ENCODE results near the gene RRP15.
"Not testable (repeated sequence)": the region's sequence is repeated elsewhere in the genome, so short reads cannot be mapped to it uniquely, and the experiment has no call there.

Gene RRP15

DNA sequence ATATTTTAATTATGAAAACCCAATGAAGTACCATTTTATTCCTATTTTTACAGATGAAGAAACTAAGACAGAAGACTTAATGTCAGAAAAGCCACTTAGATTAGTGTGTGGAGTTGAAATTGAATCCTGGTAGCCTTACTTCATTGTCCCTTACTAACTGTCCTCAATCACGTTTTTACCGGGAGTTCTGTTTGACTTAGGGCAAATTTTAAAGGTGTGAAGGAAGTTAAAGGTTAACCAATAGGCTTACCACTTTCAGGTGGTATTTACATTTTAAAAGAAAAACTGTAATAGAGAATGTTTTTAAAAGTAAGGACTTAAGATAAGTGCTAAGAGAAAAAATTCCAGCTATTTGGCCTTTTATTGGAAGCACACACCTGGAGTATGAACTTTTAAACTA is 12.4 kb downstream of the RRP15 start:
- DNase-seq (ENCODE audit: low read depth), result no peak

DNA sequence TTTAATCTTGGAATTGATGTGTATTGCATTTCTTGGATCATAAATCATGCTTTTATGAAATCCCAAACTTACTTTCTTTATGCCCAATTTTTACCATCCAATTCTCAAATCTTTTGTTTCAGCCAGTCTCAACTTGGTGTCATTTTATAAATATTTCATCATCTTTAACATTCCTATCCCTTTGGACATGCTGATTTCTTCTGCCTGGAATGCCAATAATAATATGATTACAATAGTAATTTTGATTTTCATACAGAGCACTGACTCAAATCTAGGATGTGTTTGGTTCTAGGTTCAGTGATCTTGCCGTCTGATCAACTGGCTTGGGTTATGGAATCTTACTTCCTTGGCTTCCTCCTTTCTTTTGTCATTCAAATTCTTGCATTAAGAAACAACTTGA is 12.8 kb downstream of the RRP15 start:
- no peak for DNase-seq (ENCODE audit: low read depth)

DNA sequence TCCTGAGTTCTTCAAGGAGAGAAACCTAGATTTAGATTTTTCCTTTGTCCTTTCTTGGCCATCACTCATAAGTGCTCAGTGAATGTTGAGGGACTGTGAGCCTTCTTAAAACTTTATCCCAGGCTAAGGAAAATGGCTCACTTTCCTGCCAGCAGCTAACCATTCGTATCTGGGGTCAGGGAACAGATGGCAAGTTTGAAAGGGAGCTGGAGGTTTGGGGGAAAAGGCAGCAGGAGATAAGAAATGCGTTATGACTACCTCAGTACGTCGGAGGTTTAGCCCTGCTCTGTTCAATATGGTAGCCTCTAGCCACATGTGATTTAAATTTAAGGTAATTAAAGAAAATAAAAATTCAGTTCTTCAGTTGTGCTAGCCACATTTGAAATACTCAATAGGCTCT is 13.3 kb downstream of the RRP15 start:
- DNase-seq (ENCODE audit: low read depth), result no peak

DNA sequence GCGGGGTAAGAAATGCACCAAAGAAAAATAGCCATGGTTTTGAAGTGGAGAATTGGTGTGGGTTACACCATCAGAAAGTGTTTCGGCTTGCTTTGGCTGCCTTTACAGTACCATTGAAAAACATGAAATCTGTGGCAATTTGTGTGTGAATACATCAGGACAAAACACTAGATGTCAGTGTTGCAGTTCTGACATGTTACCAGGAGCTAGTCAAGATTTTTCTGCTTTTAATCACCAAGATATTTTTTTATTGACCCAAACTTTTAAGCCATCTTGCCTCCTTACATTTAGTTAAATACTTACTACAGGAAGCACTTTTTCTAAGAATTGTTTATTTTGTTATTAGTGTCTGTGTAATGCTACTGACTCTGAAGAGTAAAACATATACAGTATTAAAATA is 14.3 kb downstream of the RRP15 start:
- DNase-seq (ENCODE audit: low read depth), result no peak

DNA sequence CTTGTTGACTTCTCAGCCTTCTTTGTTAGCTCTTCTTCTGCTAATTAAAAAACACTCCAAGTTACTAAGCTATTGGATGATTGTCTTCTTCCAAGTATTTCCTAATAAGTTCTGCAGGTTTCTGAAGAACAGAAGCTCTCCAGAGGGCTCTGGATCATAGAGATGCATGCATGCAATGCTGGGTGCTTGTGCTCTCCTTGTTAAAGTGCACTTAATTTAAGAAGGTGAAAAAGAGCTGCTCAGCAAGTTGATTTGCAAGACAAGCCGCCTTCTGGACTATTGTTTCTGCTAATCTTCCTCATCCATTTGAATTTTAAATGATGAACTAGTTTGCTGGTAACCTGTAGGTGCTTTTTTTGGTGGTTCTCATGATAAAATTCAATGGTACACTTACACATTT is 16.1 kb downstream of the RRP15 start:
- no peak for DNase-seq (ENCODE audit: low read depth)

DNA sequence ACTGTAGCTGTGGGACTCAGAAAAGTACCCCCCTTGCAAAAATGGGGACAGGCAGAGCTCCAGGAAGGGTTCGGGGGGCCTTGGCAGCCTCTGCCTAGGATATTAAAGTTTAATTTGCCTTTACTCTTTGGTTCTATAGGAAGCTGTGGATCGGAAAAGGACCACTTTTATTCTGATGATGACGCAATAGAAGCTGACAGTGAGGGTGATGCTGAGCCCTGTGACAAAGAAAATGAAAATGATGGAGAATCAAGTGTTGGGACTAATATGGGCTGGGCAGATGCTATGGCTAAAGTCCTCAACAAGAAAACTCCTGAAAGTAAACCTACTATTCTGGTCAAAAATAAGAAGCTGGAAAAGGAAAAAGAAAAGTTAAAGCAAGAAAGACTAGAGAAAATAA is 17.1 kb downstream of the RRP15 start:
- no peak for DNase-seq (ENCODE audit: low read depth)

DNA sequence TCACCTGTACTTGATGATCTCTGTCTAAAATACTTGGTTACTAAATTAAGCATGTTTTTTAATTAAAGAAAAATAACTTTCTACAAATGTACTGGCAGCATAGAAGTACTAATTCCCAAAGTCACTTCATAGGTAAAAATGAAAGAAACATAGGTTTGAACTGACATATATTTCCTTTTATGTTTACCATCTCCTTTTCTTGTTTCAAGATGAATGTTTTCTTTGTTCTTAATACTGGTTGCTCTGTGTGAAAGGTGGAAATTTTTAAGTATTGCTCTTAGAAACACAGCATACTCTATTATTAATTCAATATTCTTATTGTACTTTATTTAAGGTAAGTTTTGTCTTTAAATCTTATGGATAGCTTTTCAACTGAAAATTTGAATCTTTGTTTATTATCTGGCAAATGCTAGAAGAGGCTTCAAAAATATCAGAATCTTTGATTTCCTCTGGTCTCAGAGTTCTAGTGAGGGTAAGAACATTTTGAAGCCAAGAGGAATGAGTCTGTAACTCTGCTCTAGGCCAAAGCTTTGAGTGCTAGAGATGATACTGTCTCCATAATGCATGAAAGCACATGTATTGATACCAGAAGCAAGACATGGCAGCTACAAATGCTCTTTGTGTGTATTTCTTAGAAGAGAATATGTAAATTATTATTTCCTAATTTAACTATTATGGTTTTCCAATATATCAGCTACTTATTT is 18.2 kb downstream of the RRP15 start:
- DNase-seq (ENCODE audit: low read depth), result no peak

DNA sequence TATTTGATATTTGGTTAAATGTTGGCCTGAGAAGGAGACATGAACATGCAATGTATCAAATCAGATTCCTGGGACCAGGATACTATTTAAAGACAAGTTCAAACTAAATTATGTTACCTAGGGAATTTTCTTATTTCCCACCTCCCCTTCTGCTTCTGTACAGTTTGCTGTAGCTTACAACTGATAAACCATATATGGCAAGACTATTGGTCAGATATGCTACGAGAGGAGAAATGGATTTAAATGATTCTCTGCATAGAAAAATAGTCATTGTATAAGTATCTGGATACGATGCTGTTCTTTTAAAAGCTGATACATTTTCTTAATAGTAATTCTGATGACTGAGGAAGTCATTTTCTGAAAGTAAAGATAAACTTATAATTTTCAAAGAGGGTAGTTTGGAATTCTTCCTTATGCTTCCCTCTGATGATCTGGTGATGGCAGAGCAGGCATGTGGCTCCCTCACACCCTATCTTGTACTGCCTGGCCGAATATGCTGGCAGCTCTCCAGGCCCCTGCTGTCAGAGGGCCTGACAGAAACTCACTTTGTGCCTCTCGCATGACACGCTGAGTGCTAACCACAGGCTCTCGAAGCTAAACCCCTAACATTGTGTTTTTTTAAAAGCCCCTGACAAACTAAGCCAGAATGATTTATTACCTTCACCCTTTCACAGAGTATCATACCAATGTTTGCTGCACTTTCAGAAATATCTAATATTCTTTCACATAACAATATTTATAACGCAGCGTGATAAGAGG is 19.4 kb downstream of the RRP15 start:
- DNase-seq (ENCODE audit: low read depth), result no peak

DNA sequence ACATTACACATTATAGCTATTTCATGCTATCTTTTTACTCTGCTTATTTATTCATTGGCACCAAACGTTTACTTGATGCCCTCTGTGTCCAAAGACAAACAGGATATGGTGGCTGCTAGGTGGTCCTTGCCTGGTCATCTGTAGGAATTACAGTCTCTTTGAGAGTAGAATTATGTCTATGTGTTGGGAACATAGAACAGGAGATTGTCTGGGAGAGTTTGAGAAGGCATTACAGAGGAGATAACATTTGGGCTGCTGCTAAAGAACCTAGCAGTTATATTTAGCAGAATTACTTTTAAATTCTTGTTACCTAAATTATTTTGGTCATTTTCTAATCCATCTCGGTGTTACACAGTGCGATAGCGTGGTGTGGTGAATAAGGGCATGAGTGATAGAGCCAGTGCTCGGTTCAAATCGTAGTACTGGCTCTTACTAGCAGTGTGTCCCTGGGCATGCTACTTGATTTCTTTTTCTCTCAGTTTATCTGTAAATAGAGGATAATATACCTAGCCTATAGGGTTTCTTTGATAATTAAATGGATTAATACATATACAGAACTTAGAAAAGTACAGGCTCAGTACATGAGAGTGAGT is 20.5 kb downstream of the RRP15 start:
- DNase-seq (ENCODE audit: low read depth), result no peak

DNA sequence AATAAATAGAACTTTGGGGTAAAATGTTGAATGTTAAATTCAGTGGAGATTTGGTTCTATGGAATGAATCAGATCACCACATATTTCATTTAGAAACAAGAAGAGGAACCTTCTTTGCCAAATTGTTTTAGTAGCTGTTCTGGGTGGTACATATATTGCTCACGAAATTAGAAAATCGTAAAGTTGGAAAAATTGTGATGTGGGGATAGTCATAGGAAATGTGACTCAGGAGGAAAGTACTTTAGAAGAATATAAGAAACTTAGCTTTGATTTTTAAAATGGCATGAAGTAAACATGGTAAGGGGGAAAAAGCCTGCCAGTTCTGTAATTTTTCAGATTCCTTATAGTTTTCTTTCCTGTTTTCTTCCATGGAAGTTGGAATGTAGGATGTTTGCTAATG is 27.4 kb downstream of the RRP15 start:
- no peak for DNase-seq (ENCODE audit: low read depth)

DNA sequence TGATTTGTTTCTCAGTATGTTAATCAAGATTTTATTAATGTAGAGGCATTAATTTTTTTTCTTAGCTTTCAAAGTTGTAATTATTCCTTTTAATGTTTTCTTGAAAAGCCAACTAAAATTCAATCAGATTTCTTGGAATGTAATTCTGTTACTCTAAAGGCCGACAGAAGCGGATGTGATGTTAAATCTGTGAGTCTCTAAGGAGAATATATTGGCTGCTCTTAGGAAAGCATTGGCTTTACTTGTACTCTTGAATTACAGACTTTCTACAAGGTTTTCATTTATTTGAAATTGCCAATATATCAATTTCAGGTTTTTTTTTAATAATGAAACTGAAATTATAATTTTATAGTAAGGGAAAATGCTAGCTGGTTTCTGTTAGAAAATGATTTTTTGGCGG is 29.2 kb downstream of the RRP15 start:
- no peak for DNase-seq (ENCODE audit: low read depth)

DNA sequence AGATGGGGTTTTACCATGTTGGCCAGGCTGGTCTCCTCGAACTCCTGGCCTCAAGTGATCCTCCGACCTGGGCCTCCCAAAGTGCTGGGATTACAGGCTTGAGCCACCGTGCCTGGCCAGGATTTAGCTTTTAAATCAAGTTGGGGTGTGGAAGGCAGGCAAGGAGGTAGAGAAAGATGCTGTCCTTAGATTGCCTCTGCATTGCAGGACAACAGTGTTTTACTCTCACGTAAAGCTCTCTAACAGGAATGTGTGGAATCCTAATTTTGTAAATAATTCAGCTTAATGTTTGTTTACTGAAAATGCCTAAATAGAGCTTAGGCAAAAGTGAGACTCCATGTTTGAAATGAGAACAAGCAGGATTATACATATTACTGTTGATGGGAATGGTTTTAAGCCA is 30.5 kb downstream of the RRP15 start:
- no peak for DNase-seq (ENCODE audit: low read depth)

DNA sequence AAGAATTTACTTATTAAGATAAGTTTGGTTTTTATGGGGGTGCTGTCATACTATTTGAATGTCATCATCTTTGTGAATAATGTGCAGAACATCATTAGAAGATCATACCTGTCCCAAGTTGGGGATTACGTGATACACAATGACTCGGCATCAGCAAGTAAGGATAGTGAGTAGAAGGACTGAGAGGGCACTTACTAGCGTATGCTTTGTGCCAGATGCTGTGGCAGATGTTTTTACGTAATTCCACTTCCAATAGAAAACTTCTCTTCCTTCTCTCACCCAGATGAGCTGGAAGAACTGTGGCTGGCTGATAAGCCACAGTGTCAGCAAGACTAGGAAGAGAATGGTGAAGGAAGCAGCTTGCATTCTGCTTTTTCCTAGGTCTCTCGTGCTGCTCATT is 32.0 kb downstream of the RRP15 start:
- DNase-seq (ENCODE audit: low read depth), result no peak

DNA sequence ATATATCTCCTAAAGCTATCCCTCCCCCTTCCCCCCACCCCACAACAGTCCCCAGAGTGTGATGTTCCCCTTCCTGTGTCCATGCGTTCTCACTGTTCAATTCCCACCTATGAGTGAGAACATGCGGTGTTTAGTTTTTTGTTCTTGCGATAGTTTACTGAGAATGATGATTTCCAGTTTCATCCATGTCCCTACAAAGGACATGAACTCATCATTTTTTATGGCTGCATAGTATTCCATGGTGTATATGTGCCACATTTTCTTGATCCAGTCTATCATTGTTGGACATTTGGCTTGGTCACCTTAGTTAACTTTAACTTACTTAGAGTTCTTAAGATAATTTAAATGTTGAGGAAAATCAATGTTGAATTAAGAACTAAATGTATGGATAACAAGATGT is 35.1 kb downstream of the RRP15 start:
- not testable (repeated sequence) for DNase-seq (ENCODE audit: low read depth)

DNA sequence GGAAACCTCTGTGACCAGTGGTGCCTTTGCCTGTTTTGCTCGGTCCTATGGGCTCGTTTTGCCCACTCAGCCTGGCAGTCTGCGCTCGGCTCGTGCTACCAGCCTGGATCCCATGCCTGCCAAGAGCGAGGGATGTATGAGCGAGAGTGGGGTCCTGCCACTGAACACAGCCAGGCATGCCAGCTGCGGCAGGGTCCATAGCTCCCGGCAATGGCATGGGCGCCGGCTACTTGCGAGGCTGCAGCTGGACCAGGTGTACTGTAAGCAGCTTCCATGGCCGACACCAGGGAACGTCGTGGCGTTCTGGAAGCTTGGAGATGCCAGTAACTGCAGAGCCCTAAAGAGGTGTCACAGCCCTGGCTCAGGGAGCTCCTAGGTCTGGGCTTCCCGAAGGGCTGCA is 37.7 kb downstream of the RRP15 start:
- DNase-seq (ENCODE audit: low read depth), result no peak

DNA sequence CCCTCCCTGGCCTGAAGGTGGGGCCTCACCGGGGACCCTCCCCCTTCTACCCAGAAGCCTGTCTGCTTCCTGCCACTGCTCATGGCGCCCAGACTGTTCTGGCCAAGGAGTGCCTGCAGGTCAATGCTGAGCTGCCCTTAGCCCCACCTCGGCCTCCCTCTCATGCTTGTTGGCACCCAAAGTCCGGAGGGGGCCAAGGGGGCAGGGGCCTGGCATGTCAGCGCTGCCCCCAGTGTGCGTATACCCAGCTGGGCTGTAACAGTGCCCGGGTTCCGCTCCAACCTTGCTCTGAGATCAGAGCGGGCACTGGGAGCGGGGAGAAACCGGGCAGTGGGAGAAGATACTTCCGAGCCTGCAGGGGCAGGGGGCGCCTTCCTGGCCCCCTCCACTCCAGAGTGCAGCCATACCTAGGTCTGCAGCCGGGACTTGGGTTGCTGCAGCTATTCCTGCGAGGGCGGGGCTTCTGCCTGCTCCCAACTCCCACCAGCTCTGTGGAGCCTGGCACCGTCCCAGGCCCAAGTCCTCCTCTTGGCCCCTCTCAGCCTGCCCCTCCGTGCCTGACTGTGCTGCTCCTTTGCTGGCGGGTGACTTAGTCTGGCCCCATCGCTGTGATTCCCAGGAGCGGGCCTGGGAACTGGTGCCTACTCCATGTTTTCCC is 38.6 kb downstream of the RRP15 start:
- DNase-seq (ENCODE audit: low read depth), result no peak

DNA sequence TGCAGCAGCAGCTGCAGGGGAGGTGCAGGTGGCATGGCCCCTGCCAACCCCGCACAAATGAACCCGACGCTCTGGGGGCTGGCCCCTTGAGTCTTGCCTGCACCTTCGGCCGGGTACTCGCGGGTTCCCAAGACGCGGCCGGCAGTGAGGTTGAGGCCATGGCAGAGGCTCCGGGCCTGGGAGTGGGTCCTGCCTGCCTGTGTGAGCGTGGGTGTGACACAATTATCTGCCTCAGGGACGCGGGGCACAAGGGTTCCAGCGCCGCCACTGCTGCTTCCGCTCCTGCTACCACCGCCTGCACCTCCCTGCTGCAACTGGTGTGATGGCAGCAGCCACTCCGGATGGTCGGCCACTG is 39.1 kb downstream of the RRP15 start:
- DNase-seq (ENCODE audit: low read depth), result no peak

DNA sequence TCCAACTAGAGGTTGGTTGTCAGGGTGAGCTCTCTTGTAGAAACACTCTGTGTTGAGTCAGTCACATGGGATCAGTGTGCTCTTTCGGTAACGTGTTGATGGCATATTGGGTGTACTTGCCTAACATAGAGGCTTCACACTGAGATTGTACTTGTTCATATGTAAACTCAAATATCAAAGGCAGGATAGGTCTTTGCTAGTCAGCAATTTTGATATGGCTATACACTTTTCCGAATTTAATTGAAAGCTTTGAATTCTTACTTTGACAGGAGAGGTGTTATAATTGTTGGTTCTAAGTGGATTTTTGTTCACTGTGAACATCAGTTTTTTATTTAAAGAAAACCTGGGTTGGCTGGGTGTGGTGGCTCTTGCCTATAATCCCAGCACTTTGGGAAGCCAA is 43.7 kb downstream of the RRP15 start:
- DNase-seq (ENCODE audit: low read depth), result no peak

DNA sequence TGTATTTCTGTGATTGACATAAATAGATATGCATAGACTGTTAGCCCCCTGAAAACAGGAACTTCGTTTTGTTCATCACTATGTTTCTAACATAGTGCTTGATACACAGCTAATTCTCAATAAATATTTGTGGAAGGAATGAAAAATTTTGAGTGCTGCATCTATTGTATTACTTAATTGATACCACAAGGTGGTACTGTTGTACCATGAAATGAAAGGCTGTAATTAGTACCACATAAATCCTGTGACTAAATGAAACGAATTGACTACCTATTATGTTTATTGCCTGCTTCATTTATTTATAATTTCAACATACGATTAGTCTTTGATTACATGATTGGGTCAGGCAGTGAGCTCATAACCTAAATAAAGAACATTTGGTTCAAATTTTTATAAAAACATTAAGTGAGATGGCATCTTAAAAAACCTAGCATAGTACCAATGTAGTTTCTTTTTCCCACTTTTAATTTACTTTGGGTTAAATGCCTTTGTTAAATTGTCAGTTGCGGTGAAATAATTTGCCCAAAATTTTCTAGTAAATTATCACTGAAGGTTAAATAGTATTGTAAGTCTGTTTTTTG is 45.0 kb downstream of the RRP15 start:
- DNase-seq (ENCODE audit: low read depth), result no peak

DNA sequence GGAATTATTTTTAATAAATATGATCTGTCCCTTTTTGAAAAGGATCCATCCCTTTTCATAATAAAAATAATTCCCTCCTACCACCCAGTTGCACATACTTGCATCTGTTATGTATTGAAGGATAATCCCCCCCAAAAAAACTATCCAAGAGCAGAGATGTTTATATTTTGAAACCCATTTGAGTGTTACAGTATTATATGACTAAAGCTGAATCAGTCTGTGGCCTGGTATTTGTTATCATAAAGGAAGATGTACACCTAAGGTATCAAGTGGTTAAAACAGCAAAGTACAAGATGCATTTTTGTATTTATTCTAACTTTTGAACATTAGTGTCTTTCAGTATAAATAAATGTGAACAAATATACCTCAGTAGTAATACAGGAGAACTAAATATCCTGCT is 47.3 kb downstream of the RRP15 start:
- no peak for DNase-seq (ENCODE audit: low read depth)

DNA sequence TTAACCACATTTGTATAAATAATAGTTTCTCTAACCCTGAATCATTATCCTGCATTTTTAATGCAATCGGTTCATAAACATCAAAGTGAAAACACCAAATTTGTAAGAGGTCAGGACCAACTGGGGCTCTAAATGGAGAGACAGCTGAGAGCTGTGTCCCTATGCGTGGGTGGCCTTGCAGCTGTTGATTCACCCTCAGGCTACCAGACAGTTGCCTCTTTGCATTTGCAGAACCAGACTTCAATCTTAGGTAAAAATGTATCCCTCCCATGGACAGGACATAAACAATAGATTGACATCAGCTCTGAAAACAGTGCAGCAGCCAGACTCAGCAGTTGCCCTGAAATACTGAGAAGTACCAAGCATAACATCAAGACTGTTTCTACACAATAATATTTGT is 51.2 kb downstream of the RRP15 start:
- DNase-seq (ENCODE audit: low read depth), result no peak

DNA sequence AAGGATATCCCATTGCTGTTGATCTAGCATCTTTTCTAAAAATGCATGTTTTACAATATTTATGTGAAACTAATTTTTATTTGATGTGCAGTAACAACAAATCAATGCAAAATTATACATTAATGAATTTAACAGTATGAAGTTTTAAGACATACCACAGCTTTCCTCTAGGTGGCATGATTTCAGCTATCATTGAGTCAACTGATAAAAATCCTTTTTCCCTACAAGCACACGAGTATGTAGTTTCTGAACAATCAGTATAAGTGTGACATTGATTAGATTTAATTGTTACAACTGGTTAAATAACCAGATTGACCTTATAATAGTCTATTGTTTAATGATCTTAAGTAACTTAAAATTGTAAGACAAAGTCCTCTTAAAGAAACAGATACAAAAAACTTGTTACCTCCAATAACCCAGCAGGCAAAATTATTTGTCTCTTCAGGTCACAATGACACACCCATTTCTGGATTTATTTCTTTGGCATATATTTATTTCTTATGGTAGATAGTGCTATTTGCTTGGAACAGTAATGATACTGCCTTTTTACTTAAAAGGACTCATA is 54.3 kb downstream of the RRP15 start:
- no peak for DNase-seq (ENCODE audit: low read depth)
